ENCODE data around the gene ZNF343. TPM values are rescaled to one million over a fixed set of nuclear protein-coding genes. Genes with fewer than 3 reads are reported as not detected.

ZNF343 gene
- total and polyA plus RNA-seq, 2 experiments from 2014 or later = 6.5 to 13.0 TPM

DNA sequence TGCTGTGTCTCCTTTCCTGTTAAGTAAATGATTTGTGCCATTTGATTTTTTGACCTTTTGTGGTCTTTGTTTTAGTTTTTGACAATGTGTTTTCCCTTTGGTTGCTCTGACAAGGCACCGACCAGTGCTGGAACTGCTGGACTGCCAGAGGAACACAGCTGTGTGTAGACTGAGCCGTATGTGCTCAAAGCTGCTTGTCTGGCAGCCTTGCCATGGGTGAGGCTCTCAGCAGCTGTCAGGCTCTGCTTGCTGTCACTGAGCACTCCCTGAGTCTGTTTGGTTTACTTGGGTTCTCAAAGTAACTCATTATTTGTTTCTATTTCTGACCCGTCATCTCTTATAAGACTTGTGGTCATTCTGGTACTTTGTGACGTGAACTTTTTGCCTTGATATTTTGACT, 23.1 kb downstream of the ZNF343 start:
- H3K9me3 ChIP-seq (ENCODE audit: low read depth) = no peaks in the 10 kb centered on the region
- no peaks in the 10 kb centered on the region for H3K4me1 ChIP-seq (ENCODE audit: low read depth)
- H3K4me3 ChIP-seq = no peak overlapping the region
- no peak for DNase-seq (ENCODE audit: low read depth in 1 of 2, low spot score in 1 of 2)
- H3K36me3 ChIP-seq = peaks cover 29% of the 10 kb centered on the region
- H3K27ac ChIP-seq = no peak overlapping the region
- H3K27me3 ChIP-seq = no peaks in the 10 kb centered on the region
- TF ChIP-seq CTCF (IDR thresholded peaks at IDR 0.05; ENCODE audit: low read depth, low read length) = no peak

GRCh38 chr20:2485080-2485479, 23.6 kb downstream of the ZNF343 start:
- peaks cover 29% of the 10 kb centered on the region for H3K36me3 ChIP-seq

GRCh38 chr20:2483504-2483903, 25.2 kb downstream of the ZNF343 start:
- peaks cover 25% of the 10 kb centered on the region for H3K36me3 ChIP-seq
- no peaks in the 10 kb centered on the region for H3K27me3 ChIP-seq
- H3K4me1 ChIP-seq (ENCODE audit: low read depth) = no peaks in the 10 kb centered on the region
- no peak for DNase-seq (ENCODE audit: low read depth in 1 of 2, low spot score in 1 of 2)
- no peak overlapping the region for H3K27ac ChIP-seq
- H3K4me3 ChIP-seq = no peak overlapping the region
- TF ChIP-seq CTCF (IDR thresholded peaks at IDR 0.05; ENCODE audit: low read depth, low read length) = no peak
- no peaks in the 10 kb centered on the region for H3K9me3 ChIP-seq (ENCODE audit: low read depth)

More at GRCh38 chr20:2485080-2485479, 23.6 kb downstream of the ZNF343 start:
- no peak overlapping the region for H3K4me3 ChIP-seq
- H3K9me3 ChIP-seq (ENCODE audit: low read depth) = no peaks in the 10 kb centered on the region
- H3K27ac ChIP-seq = no peak overlapping the region
- H3K4me1 ChIP-seq (ENCODE audit: low read depth) = no peaks in the 10 kb centered on the region
- TF ChIP-seq CTCF (IDR thresholded peaks at IDR 0.05; ENCODE audit: low read depth, low read length) = no peak
- no peak for DNase-seq (ENCODE audit: low read depth in 1 of 2, low spot score in 1 of 2)
- H3K27me3 ChIP-seq = no peaks in the 10 kb centered on the region

GRCh38 chr20:2480381-2480780, 28.3 kb downstream of the ZNF343 start:
- no peaks in the 10 kb centered on the region for H3K27me3 ChIP-seq
- H3K36me3 ChIP-seq = peaks cover 16% of the 10 kb centered on the region
- no peak for DNase-seq (ENCODE audit: low read depth in 1 of 2, low spot score in 1 of 2)
- H3K27ac ChIP-seq = no peak overlapping the region
- no peak for TF ChIP-seq CTCF (IDR thresholded peaks at IDR 0.05; ENCODE audit: low read depth, low read length)
- no peak overlapping the region for H3K4me3 ChIP-seq
- no peaks in the 10 kb centered on the region for H3K9me3 ChIP-seq (ENCODE audit: low read depth)
- H3K4me1 ChIP-seq (ENCODE audit: low read depth) = no peaks in the 10 kb centered on the region

DNA sequence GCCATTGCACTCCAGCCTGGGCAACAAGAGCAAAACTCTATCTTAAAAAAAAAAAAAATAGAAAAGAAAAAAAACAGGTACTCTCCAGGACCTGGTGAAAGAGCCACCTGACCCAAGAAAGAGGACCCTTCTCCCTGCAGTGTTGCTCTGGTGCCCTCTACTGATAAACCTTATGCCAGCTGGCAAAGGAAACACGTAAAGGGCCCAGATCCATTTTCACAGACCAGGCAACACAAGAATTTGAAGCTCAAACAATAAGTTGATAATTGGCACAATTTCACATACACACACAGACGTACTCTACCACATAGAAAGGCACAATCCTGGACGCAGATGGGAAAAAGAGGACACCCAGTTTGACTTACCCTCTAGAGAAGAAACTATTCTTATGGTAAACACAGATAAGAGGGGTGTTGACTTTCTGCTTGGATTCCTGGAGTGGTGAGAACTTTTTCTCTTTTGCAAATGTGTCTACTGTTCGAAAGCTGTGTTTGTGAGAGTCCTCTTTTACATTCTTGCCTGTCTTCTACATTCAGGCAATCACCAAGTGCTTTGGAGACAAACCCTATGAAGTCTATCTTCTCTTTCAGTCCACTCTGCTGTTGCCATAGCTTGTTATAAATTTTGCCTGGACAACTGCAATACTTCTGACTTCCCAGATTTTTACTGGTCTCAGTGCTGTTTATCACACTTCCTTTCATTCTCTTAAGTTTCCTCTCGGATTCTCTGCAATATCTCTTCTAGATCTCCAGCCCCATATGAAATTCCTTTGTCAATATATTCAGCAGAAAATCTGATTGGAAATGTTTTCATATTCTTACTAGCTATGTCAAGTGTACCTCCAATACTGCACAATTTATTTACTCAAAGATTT, 31.7 kb downstream of the ZNF343 start:
- no peak for TF ChIP-seq CTCF (IDR thresholded peaks at IDR 0.05; ENCODE audit: low read depth, low read length)
- Histone ChIP-seq H3K4me3 (no peak overlapping the region), H3K9me3 (ENCODE audit: low read depth) (no peaks in the 10 kb centered on the region), H3K4me1 (ENCODE audit: low read depth) (no peaks in the 10 kb centered on the region), H3K36me3 (peaks cover 5% of the 10 kb centered on the region), H3K27me3 (no peaks in the 10 kb centered on the region), H3K27ac (no peak overlapping the region)
- DNase-seq (ENCODE audit: low read depth in 1 of 2, low spot score in 1 of 2) = no peak
